SK-MEL-5 (cell line): ENCODE measurements around the gene IGFALS. TPM values are rescaled to one million over a fixed set of nuclear protein-coding genes. Genes with fewer than 3 reads are reported as not detected.

Source experiments
- DNase-seq: peaks from one replicate; pipeline ENCODE4 v3.0.0-alpha.2; 2016; ENCODE audit warnings: low read depth, low spot score
- in situ Hi-C: cut with HindIII; loops from 2 replicates; pipeline ENCODE4 v1.10.0; 2016; ENCODE audit warnings: low sequenced_read_pairs, high pct_unique_total_duplicates, low pct_unique_long_range_greater_than_20kb
- total RNA-seq: library from RNA; depleted of rRNA; stranded (reverse); fragments of >200 nt; shearing (Covaris generic); gene quantifications from 2 replicates; pipeline ENCODE4 v1.2.3, GENCODE V29; 2014

IGFALS gene
- total RNA-seq, 1 experiment from 2014 or later: not detected

DNA sequence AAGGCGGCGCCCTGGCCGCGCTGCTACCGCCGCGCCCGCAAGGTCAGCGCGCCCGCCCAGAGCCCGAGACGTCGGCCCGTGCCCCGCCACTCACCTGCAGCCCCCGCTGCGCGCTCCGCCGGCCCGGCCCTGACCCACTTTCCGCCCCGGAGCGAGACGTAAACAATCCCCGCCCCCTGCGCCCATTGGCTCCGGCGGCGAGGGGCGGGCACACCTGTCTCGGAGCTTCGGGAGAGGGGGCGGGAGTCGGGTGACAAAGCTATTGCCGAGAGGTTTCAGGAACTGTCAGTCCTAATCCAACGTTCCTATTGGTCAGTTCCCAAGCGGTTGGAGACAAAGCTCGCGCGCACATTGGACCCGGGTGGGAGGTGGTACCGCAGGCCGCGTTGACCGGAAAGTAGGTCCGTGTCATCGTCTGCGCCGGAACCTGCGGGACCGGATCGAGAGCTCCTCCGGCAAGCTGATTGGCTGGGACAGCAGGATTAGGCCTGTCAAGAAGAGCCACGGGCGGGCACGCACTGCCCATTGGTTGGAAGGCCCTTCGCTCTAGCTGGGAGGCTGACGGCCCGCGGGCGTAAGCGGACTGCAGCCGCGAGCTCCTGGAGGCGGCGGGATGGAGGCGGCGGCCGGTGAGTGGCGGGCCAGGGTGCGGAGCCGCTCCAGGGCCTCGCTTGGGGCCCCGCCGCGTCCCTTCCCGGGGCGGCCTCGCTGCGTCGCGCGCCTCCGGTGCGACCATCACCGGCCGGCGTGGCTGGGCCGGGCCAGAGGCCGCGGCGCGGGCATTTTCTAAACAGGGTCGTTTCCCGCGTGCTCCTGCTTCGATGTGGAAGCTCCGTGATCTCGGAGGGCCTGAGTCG, 10.9 kb downstream of the IGFALS start, which contains the start of the genes NUBP2 and SPSB3:
Gene NUBP2 (plus strand): TSS at position 553 of the 857 bp plus-strand sequence. CDS start 61 bp downstream, at position 614.
Gene SPSB3 (minus strand): TSS at position 164 of the 857 bp plus-strand sequence. CDS start 1,088 bp downstream, outside the sequence.
- peak; percentile 99 for DNase-seq
- in situ Hi-C loops: no loop called here

- DNase-seq: no peak
- in situ Hi-C loops: no loop called here
These were observed 11.6 kb downstream of the IGFALS start for GRCh38 chr16:1781758-1782407.

GRCh38 chr16:1781254-1781653, 12.3 kb downstream of the IGFALS start:
- no peak for DNase-seq
- in situ Hi-C loops: no loop called here

DNA sequence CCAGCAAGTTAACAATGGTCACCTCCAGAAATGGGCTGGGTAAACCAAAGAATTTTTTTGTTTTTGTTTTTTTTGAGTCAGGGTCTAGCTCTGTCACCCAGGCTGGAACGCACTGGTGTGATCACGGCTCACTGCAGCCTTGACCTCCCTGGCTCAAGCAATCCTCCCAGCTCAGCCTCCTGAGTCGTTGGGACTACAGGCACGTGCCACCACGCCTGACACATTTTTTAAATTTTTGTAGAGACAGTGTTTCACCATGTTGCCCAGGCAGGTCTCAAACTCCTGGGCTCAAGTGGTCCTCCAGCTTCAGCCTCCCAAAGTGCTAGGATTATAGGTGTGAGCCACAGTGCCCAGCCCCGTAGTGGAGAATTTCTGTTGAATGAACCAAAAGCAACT, 12.8 kb downstream of the IGFALS start:
- in situ Hi-C loops: no loop called here
- DNase-seq: no peak

DNA sequence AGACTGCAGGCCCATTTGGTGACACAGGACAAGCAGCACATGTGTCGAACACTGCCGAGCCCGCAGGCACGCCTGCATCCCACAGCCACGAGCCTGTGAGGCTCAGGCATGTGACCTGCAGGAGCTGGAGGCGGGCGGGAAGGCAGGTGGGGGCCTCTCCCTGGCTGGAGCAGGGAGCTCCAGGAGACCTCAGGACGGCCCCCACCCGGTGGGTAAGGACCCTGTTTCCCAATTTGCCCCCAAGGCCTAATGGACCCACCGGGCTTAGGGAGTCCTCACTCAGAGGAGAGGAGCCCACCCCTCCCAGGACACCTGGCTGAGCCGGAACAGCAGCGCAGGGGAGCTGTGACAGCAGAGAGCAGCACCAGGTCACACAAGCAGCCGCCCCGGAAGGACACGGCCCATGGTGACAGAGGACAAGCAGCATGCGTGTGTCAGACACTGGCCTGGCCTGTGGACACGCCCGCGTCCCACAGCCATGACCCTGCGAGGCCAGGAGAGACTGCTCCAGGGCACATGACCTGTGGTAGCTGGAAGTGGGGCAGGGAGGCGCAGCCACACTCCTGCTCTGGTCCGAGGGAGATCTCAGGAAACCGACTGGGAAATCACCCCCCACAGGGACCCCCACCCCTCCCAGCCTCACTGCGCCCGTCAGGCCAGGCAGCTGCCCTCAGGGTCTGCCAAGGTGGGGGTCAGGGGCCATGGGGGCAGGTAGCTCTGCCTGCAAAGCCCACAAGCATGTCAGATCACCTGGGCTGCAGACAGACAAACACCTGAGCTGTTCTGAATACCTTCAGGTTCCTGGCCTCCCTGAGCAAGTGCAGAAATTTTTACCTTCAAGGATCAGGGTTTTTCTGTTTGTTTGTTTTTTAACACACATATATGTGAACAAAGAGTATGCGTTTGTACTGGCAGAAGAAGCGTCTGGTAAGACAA, 13.5 kb downstream of the IGFALS start:
- no peak for DNase-seq
- in situ Hi-C loops: no loop called here

- DNase-seq: no peak
- in situ Hi-C loops: no loop called here
These were observed 14.2 kb downstream of the IGFALS start for GRCh38 chr16:1779234-1779701.

- no peak for DNase-seq
- in situ Hi-C loops: no loop called here
These were observed 15.0 kb downstream of the IGFALS start for GRCh38 chr16:1778200-1779179.

GRCh38 chr16:1777375-1778199, 15.9 kb downstream of the IGFALS start:
- DNase-seq: no peak
- in situ Hi-C loops: no loop called here

DNA sequence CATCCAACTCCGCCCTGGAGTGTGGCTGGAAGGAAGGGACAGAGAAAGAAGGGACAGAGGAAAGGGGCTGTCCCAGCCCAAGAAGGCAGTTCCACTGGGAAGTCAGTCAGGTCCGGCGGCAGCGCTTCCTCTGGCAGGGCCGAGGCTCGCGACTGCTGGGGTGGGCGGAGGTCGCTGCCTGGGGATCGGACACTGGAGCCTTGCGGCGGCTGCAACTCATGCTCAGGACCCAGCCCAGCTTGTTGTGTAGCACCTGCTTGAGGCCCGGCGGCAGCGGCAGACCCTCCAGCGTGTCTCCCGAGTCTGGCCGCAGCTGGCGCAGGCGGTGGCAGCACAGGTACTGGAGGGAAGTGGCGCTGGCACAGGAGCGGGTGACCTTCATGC, 16.5 kb downstream of the IGFALS start:
- DNase-seq: no peak
- in situ Hi-C loops: no loop called here

GRCh38 chr16:1776672-1776955, 16.9 kb downstream of the IGFALS start:
- in situ Hi-C loops: no loop called here
- DNase-seq: no peak

- in situ Hi-C loops: no loop called here
These were observed 17.4 kb downstream of the IGFALS start for GRCh38 chr16:1775846-1776671.

GRCh38 chr16:1775006-1775845, 18.3 kb downstream of the IGFALS start:
- no peak for DNase-seq
- in situ Hi-C loops: no loop called here

More at GRCh38 chr16:1775846-1776671, 17.4 kb downstream of the IGFALS start:
- no peak for DNase-seq

DNA sequence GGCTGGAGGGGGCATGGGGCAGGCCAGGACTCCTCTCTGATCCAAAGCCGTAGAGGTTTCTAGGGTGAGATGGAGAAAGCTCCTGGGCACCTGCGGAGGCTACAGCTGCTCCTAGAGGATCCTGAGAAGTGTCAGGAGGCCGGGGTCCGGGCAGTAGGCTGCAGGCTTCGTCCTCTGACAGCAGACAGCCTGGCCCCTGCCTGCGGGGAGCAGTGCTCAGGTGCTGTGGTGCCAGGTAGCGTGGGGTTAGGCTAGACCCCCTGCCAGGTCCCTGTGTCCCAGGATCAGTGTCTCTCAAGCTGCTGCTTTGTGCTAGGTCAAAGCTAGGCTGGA, 19.1 kb downstream of the IGFALS start:
- no peak for DNase-seq
- in situ Hi-C loops: no loop called here

DNA sequence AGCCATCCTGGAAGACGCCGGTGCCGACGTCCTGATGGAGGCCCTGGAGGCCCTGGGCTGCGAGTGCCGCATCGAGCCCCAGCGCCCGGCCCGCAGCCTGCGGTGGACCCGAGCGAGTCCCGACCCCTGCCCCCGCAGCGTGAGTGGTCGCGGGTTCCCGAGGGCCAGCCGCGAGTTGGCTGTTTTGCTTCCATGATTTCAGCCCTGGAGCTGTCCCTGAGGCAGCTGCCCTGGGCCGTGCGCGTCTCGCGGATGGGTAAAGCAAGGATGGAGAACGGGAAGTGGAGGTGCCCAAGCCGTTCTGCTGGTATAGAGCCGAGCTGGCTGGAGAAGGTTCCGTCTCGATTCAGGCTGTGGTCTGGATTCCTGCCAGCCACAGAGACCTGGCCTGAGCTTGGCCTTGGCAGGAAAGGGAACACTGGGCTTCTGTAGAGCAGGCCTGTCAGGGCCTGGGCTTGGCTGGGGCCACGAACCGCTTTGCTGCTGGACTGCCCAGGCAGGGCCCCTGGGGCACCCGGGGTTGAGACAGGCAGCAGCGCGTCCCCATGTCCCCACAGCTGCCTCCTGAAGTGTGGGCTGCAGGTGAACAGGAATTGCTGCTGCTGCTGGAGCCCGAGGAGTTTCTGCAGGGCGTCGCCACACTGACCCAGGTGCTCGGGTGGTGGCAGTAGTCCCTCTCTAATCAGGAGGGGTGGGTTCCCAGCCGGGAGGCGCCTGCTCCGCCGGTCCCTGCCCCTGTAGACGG, 19.6 kb downstream of the IGFALS start:
- in situ Hi-C loops: no loop called here
- no peak for DNase-seq
